Trophoblast cell (in vitro differentiated cells and primary cell): ENCODE measurements around the gene SMIM30.

ENCODE experiments used
- DNase-seq, 2 donors: peaks; one replicate each; pipeline ENCODE4 v3.0.0-alpha.2; 2016
- H2AFZ ChIP-seq: 2 replicates; pipeline ENCODE4 v1.6.1; 2013; ENCODE audit warnings: low read length, moderate library complexity, mild to moderate bottlenecking; ENCODE audit not compliant: insufficient read depth, poor library complexity
- H2AK5ac ChIP-seq: 2 replicates; pipeline ENCODE4 v1.6.1; 2013; ENCODE audit warnings: mild to moderate bottlenecking, low read length
- H2BK120ac ChIP-seq: 2 replicates; pipeline ENCODE4 v1.6.1; 2013; ENCODE audit warnings: low read length, mild to moderate bottlenecking, moderate library complexity; ENCODE audit not compliant: insufficient read depth, poor library complexity
- H2BK12ac ChIP-seq: 2 replicates; pipeline ENCODE4 v1.6.1; 2013; ENCODE audit warnings: mild to moderate bottlenecking, low read length, moderate library complexity
- H2BK5ac ChIP-seq: 2 replicates; pipeline ENCODE4 v1.6.1; 2013; ENCODE audit warnings: low read length, low read depth, moderate library complexity, mild to moderate bottlenecking; ENCODE audit not compliant: poor library complexity
- H3K14ac ChIP-seq: 2 replicates; pipeline ENCODE4 v1.6.1; 2013; ENCODE audit warnings: mild to moderate bottlenecking, low read length
- H3K18ac ChIP-seq: 2 replicates; pipeline ENCODE4 v1.6.1; 2013; ENCODE audit warnings: mild to moderate bottlenecking, low read length
- H3K23ac ChIP-seq: 2 replicates; pipeline ENCODE4 v1.6.1; 2013; ENCODE audit warnings: low read length
- H3K27ac ChIP-seq: 2 replicates; pipeline ENCODE4 v1.5.1; 2013; ENCODE audit warnings: low read depth, mild to moderate bottlenecking, inconsistent platforms, low read length, moderate library complexity
- H3K27me3 ChIP-seq: 2 replicates; pipeline ENCODE4 v1.6.1; 2013; ENCODE audit warnings: inconsistent platforms, mild to moderate bottlenecking, low read length, moderate library complexity; ENCODE audit not compliant: insufficient read depth
- H3K36me3 ChIP-seq, 2 experiments: 1 replicate in 1 of 2; 2 replicates in 1 of 2; pipeline ENCODE4 v1.6.1; 2013; ENCODE audit warnings: low read length in 2 of 2, mild to moderate bottlenecking in 2 of 2, moderate library complexity in 1 of 2; ENCODE audit not compliant: insufficient read depth in 2 of 2, control insufficient read depth in 1 of 2
- H3K4ac ChIP-seq: 2 replicates; pipeline ENCODE4 v1.6.1; 2013; ENCODE audit warnings: low read depth, mild to moderate bottlenecking, low read length, moderate library complexity
- H3K4me1 ChIP-seq, 2 experiments: 1 replicate in 1 of 2; 2 replicates in 1 of 2; pipeline ENCODE4 v1.6.1; 2013; ENCODE audit warnings: low read length in 2 of 2, mild to moderate bottlenecking in 2 of 2, moderate library complexity in 1 of 2; ENCODE audit not compliant: insufficient read depth in 2 of 2, control insufficient read depth in 1 of 2
- H3K4me2 ChIP-seq: 2 replicates; pipeline ENCODE4 v1.6.1; 2013; ENCODE audit warnings: inconsistent platforms, mild to moderate bottlenecking, low read length, moderate library complexity
- H3K4me3 ChIP-seq: 2 replicates; pipeline ENCODE4 v1.5.1; 2013; ENCODE audit warnings: mild to moderate bottlenecking, low read depth, low read length, inconsistent platforms
- H3K79me1 ChIP-seq: one replicate; pipeline ENCODE4 v1.6.1; 2013; ENCODE audit warnings: low read length
- H3K79me2 ChIP-seq: 2 replicates; pipeline ENCODE4 v1.6.1; 2013; ENCODE audit warnings: low read length, mild to moderate bottlenecking; ENCODE audit not compliant: control insufficient read depth, insufficient read depth, poor library complexity
- H3K9ac ChIP-seq: 2 replicates; pipeline ENCODE4 v1.6.1; 2013; ENCODE audit warnings: mild to moderate bottlenecking, low read length
- H3K9me3 ChIP-seq: 2 replicates; pipeline ENCODE4 v1.6.1; 2013; ENCODE audit warnings: low read depth, mild to moderate bottlenecking, control low read depth, inconsistent platforms, low read length; ENCODE audit not compliant: insufficient read depth
- H4K12ac ChIP-seq: 2 replicates; pipeline ENCODE4 v1.6.1; 2013; ENCODE audit warnings: low read depth, mild to moderate bottlenecking, low read length, moderate library complexity
- H4K8ac ChIP-seq: 2 replicates; pipeline ENCODE4 v1.6.1; 2013; ENCODE audit warnings: low read depth, mild to moderate bottlenecking, low read length, moderate library complexity
- H4K91ac ChIP-seq: one replicate; pipeline ENCODE4 v1.6.1; 2013; ENCODE audit warnings: low read depth, mild to moderate bottlenecking, low read length, moderate library complexity
- WGBS: extraction: QIAGEN DNeasy Blood & Tissue Kit; methylation state at CpG from one replicate; pipeline ENCODE4 v1.1.7; 2013; ENCODE audit warnings: missing lambda C conversion rate; ENCODE audit not compliant: insufficient read length, insufficient coverage; ENCODE audit errors: extremely low coverage; 5-methylcytosine and 5-hydroxymethylcytosine counted together

The SMIM30 gene

DNA sequence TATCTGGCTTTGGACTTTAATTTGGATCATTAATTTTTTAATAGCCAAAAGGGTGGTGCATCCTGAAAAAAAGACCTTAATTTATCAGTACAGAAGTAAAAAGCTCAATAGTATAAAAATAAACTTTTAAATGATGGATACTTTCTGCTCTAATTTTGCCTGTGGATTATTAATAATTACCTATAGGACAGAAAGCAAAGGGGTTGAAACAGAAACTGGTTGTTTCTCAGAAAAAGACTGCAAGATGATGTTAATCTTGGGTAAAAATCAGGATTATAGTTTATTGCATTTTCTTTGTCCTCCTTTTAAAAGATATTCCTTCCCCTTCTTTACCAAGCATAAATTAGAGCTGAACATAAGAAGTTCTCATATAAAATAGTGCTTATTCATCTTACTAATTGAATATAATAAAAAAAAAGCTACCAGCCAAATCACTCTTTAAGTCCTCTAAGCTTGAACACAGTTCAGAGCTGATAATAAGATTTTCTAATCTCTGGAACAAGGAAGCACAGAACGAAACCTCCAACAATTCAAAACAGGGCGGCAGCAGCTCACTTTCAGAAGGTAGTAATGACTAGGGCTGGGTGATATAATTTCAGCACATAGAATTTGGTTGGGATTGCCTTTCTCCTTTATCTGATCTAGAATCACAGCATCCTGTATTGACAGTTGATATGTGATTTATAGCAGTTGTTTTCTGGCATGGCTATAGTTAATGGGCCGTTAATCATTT is 23.7 kb downstream of the SMIM30 start:
- H3K36me3 ChIP-seq: no peaks in the 10 kb centered on the region

DNA sequence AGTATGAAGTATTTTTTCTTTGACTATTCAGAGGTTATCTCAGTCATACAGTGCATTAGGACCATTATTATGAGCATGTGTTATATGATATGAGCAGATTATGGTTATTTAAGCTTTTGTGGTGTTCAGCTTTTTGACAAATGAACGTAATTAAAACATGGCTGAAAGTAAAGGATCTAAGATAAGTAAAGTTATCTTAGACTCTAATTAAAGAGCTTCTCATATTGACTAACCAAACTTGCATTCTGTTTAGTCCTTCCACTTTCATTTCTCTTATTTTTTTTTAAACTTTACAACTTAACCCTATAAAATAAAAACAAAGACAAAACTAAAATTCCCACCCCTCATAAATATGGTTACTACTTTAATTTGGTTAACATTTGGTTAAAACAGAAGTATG is 24.8 kb downstream of the SMIM30 start:
- Histone ChIP-seq H4K12ac (no peak overlapping the region), H4K8ac (no peak overlapping the region), H3K27me3 (no peaks in the 10 kb centered on the region), H2AK5ac (no peak overlapping the region), H3K36me3 (no peaks in the 10 kb centered on the region), H3K14ac (no peak overlapping the region), H3K79me1 (no peaks in the 10 kb centered on the region), H3K9ac (no peak overlapping the region), H2BK120ac (no peak overlapping the region), H3K79me2 (no peaks in the 10 kb centered on the region), H3K27ac (no peak overlapping the region), H3K4ac (no peak overlapping the region), H2AFZ (no peak overlapping the region), H2BK5ac (no peak overlapping the region), H3K18ac (no peak overlapping the region), H3K23ac (no peak overlapping the region), H4K91ac (no peak overlapping the region), H3K4me2 (no peak overlapping the region), H3K9me3 (no peaks in the 10 kb centered on the region), H3K4me1 (no peaks in the 10 kb centered on the region), H2BK12ac (no peak overlapping the region), H3K4me3 (no peak overlapping the region)
- no peak for DNase-seq
- WGBS: no CpG with 5 or more reads among the region's 1 CpG

More for the DNA sequence above, 23.7 kb downstream of the SMIM30 start:
- no CpG with 5 or more reads among the region's 3 CpGs for WGBS
- Histone ChIP-seq H2BK120ac (no peak overlapping the region), H3K27ac (no peak overlapping the region), H3K23ac (no peak overlapping the region), H3K4me2 (no peak overlapping the region), H2BK5ac (no peak overlapping the region), H3K9me3 (no peaks in the 10 kb centered on the region), H4K91ac (no peak overlapping the region), H3K4me3 (no peak overlapping the region), H2AK5ac (no peak overlapping the region), H2AFZ (no peak overlapping the region), H3K79me1 (no peaks in the 10 kb centered on the region), H3K79me2 (no peaks in the 10 kb centered on the region), H3K4ac (no peak overlapping the region), H3K18ac (no peak overlapping the region), H3K4me1 (peaks cover 0 to 2% of the 10 kb centered on the region in 2 experiments), H3K14ac (no peak overlapping the region), H4K12ac (no peak overlapping the region), H2BK12ac (no peak overlapping the region), H4K8ac (no peak overlapping the region), H3K27me3 (no peaks in the 10 kb centered on the region), H3K9ac (no peak overlapping the region)
- DNase-seq: no peak

DNA sequence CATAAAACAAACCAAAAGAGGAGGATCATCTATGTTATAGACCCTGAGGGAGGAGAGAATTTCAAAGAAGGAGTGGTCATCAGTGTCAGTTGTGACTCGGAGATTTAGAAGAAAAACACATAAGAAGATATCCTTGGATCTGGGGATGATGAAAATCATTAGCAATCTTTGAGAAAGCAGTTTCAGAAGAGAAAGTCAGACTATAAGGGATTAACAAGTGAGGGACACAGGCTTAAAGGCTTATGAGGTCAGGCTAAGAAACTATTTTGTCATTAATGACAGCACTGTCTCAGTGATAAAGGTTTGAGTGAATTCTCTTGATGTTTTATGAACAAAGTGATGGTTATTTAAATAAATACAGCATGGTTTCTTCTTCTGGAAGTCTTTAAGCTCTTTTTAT is 25.6 kb downstream of the SMIM30 start:
- Histone ChIP-seq H3K36me3 (no peaks in the 10 kb centered on the region), H2AFZ (no peak overlapping the region), H3K27ac (no peak overlapping the region), H4K91ac (no peak overlapping the region), H3K14ac (no peak overlapping the region), H3K9ac (no peak overlapping the region), H3K79me2 (no peaks in the 10 kb centered on the region), H4K8ac (no peak overlapping the region), H3K4ac (no peak overlapping the region), H3K27me3 (no peaks in the 10 kb centered on the region), H4K12ac (no peak overlapping the region), H3K18ac (no peak overlapping the region), H3K4me2 (no peak overlapping the region), H2BK5ac (no peak overlapping the region), H2BK120ac (no peak overlapping the region), H2BK12ac (no peak overlapping the region), H2AK5ac (no peak overlapping the region), H3K4me3 (no peak overlapping the region), H3K9me3 (no peaks in the 10 kb centered on the region), H3K79me1 (no peaks in the 10 kb centered on the region), H3K23ac (no peak overlapping the region), H3K4me1 (no peaks in the 10 kb centered on the region)
- WGBS: no CpG with 5 or more reads among the region's 1 CpG
- no peak for DNase-seq

DNA sequence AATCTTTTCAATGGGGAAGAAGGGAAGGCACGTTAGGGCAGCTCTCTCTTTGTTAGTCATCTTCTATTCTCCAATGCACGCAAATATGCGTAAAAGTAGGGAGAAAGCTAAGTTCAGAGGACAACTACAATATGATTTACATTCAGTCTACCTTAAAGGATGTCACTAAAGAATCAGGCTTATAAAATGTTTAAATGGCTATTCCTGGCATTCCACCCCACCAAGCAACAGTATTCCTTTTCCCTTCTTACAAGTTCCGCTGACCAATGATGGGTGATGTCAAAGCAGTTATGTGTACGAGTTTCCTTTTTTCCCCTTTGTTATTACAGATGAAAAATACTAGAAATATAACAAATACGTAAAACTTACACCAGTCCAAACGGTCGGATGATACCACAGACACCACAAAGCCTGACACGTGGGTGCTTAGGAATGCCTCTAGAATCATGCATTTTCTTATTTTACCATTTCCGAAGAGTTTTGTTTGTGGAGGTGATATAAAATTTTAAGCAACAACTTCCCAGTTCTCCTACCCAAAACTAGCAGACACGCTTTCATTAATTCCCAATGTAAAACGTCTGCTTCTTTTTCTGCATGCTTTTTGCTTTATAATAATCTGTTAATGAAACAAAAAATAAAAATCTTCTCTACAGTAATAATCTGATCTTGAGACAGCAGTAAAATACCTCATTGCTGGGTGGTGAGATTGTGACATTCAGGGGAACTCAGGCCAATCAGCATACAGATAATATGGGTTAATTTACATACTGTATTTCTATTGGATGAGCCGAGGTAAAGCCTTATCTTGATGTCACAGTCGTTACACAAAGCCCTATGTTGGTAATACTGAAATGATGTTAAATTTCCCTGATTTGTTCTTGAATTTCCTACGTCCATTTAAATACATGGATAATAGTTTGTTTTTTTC is 31.0 kb downstream of the SMIM30 start:
- Histone ChIP-seq H3K9me3 (no peaks in the 10 kb centered on the region), H2AK5ac (no peak overlapping the region), H2AFZ (no peak overlapping the region), H2BK12ac (no peak overlapping the region), H3K27ac (no peak overlapping the region), H2BK5ac (no peak overlapping the region), H4K8ac (peak overlapping the region; percentile 28), H3K79me1 (peaks cover 4% of the 10 kb centered on the region), H4K12ac (no peak overlapping the region), H3K23ac (no peak overlapping the region), H3K4me1 (no peaks in the 10 kb centered on the region), H3K4me2 (peak overlapping the region; percentile 41), H3K4me3 (no peak overlapping the region), H3K79me2 (peaks cover 3% of the 10 kb centered on the region), H3K14ac (no peak overlapping the region), H4K91ac (no peak overlapping the region), H3K36me3 (no peaks in the 10 kb centered on the region), H3K4ac (no peak overlapping the region), H3K9ac (no peak overlapping the region), H3K27me3 (no peaks in the 10 kb centered on the region), H3K18ac (no peak overlapping the region), H2BK120ac (no peak overlapping the region)
- peak; percentile 59 to 88 for DNase-seq
- no CpG with 5 or more reads among the region's 15 CpGs for WGBS
